Amygdala (tissue), 56 donors: ENCODE results near the gene AP1M2.
"Not testable (repeated sequence)": the region's sequence is repeated elsewhere in the genome, so short reads cannot be mapped to it uniquely, and the experiment has no call there.

ENCODE experiments used
- DNase-seq, 56 donors: peaks; one replicate each; lab custom pipeline; 2025; lab: John Stamatoyannopoulos, UW

The AP1M2 gene

DNA sequence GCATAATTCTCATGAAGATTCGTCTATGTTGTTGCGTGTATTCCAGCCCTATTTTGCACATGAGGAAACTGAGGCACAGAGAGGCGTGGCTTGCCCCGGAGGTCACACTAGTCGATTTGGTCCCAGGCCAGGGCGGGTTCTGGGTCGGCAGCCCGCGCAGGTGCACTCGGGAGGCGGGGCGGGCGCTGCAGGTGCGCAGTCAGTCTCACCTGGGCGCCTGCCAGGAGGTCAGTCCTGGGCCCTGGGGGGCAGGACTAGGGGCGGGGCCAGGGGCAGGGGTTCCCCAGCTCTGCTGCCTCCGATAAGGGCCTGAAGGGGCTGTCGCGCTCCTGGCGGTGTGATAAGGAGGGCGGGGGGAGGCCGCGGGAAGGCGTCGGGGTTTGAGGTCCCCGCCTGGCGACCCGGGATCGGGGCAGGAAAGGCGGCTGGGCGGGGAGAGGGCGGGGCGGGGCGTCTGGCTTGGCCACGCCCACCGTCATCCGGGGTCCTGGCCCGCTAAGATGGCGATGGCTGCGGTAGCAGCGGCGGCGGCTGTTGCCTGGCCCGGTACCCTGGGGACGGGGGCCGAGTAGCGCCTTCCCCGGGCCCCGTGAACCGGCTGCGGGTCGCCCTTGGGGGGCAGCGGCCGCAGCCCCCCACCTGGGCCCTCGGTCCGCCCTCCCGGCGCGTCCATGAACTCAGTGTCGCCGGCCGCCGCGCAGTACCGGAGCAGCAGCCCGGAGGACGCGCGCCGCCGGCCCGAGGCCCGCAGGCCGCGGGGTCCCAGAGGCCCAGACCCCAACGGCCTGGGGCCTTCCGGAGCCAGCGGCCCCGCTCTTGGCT is 43.5 kb downstream of the AP1M2 start, which contains the start of gene ATG4D:
TSS of gene ATG4D (plus strand) at position 485 of the 822 bp plus-strand sequence. CDS start at position 672, 187 bp downstream.
- peak in 51 of 56 donors; percentile 15 to 85 (median 62) for DNase-seq

DNA sequence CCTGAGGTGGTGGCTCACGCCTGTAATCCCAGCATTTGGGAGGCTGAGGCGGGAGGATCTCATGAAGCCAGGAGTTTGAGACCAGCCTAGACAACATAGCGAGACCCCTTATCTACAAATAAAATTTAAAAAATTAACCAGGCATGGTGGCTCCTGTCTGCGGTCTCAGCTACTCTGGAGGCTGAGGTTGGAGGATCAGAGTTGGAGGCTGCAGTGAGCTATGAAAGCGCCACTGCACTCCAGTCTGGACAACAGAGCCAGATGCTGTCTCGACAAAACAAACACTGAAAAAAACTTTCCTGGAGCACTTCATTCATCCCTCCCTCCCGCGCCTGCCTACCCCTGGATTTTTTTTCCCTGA is 44.1 kb downstream of the AP1M2 start:
- DNase-seq: no peak

DNA sequence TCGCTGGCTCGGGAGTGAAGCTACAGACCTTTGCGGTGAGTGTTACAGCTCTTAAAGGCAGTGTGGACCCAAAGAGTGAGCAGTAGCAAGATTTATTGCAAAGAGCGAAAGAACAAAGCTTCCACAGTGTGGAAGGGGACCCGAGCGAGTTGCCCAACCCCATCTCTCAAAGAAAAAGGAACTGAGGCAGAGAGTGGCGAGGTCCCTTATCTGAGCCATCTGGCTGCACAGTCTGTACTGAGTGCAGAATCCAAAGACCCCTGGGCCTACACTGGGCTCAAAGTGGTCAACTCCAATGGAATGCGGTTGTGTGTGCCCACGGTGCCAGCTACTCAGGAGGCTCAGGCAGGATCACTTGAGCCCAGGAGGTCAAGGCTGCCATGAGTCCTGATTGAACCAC is 48.1 kb downstream of the AP1M2 start:
- DNase-seq: not testable (repeated sequence)

DNA sequence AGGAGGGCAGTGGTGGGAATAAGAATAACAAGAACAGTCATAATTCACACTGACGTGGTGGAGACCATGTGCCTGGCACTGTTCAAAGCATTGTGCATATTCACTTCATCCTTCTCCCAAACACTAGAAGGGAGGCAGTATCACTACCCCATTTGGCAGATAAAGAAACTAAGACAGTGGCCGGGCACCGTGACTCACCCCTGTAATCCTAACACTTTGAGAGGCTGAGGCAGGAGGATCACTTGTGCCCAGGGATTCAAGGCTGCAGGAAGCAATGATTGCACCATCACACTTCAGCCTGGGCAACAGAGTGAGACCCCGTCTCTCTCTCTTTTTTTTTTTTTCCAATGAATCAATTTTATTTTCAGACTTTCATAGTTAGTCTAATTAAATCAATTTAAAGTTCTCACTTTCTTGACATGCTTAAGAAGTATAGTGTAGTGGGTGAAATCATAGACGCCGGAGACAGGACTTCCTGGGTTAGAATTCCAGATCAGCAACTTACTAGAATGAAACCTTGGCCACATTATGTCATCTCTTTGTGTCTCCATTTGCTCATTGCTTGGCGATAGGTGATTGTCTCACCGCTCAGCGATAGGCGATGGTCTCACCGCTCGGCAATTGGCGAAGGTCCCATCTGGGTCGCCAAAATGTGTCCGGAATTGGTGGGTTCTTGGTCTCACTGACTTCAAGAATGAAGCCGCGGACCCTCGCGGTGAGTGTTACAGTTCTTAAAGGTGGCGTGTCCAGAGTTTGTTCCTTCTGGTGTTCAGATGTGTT is 48.7 kb downstream of the AP1M2 start:
- DNase-seq: no peak

DNA sequence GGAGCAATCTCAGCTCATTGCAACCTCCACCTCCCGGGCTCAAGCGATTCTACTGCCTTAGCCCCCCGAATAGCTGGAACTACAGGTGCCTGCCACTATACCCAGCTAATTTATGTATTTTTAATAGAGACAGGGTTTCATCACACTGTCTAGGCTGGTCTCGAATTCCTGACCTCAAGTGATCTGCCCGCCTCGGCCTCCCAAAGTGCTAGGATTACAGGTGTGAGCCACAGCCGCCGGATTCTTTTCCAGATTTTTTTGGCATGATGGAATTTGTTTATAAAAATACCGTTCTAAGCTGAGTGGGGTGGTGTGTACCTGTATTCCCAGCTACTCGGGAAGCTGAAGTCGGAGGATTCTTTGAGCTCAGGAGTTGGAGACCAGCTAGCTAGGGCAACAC is 49.4 kb downstream of the AP1M2 start:
- DNase-seq: no peak

DNA sequence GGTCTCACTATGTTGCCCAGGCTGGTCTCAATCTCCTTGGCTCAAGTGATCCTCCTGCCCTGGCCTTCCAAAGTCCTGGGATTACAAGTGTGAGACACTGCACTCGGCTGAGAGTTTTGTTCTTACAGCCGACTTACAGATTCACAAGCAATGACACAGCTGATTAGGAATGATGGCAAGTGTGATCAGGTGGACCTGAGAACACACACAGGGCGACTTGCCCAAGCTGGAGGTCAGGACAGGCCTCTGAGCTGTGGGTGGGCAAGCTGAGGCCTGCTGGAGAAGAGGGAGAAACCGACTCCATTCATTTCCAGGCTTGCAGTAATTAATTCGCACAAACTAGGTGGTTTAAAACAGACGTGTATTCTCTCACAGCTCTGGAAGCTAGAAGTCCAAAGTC is 51.5 kb downstream of the AP1M2 start:
- DNase-seq: no peak

DNA sequence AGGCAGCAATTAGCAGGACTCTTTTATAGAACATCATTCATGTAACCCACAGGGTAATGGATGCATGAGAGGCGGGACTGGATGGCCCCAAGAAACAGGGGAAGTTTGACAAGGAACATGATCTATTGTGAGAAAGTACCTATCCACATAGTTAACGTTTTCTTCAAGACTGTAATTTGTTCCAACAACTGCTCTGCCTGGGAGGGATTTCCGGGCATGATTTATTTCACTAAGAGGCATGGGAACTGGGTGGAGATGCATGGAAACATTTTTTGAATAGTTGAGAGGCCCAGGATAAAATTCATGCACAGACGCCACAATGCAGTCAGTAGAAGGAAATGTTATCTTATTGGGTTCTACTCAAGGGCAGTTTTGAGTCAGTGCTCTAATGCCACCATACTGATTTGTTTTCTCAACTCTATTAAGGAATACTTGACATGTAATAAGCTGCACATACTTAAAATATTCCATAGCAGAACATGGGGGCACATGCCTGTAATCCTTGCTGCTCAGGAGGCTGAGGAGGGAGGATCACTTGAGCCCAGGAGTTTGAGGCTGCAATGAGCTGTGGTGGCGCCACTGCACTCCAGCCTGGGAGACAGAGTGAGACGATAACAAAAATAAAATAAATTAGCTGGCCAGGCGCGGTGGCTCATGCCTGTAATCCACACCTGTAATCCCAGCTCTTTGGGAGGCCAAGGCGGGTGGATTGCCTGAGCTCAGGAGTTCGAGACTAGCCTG is 53.3 kb downstream of the AP1M2 start:
- DNase-seq: no peak

DNA sequence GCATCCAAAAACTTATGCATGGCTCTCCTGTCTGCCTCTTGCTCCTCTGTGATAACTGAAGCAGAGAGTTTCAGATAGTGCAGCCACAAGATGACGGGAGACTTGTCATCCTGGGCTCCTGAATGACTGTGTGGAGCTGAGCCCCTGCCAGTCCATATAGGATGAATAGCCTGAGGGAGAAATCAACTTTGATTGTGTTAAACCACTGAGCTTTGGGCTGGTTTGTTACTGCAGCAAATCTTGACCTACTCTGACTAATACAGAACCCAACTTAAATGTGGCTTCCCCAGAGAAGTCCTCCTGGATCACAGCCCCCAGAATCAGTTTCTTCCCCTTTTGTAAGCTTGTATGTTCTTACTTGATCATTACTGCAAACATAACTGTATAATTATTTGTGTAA is 54.7 kb downstream of the AP1M2 start:
- DNase-seq: no peak

DNA sequence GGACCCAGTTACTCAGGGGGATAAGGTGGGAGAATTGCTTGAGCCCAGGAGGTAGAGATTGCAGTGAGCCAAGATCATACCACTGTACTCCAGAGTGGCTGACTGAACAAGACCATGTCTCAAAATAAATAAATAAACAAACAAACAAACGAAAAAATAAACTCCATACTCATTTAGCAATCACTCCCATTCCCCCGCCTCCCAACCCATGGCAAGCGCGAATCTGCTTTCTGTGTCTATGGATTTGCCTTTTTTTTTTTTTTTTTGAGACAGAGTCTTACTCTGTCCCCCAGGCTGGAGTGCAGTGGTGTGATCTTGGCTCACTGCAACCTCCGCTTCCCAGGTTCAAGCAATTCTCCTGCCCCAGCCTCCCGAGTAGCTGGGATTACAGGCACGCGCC is 60.2 kb downstream of the AP1M2 start:
- DNase-seq: not testable (repeated sequence)

DNA sequence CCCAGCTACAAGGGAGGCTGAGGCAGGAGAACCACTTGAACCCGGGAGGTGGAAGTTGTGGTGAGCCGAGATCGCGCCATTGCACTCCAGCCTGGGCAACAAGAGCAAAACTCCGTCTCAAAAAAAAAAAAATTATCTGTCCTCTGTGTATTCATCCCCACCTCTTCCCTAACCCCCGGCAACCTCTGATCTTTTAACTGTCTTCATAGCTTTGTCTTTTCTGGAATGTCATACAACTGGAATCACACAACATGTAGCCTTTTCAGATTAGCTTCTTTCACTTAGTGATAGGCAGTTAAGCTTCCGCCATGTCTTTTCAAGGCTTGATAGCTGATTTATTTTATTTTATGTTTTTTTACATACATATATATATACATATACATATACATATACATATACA is 61.5 kb downstream of the AP1M2 start:
- no peak for DNase-seq

DNA sequence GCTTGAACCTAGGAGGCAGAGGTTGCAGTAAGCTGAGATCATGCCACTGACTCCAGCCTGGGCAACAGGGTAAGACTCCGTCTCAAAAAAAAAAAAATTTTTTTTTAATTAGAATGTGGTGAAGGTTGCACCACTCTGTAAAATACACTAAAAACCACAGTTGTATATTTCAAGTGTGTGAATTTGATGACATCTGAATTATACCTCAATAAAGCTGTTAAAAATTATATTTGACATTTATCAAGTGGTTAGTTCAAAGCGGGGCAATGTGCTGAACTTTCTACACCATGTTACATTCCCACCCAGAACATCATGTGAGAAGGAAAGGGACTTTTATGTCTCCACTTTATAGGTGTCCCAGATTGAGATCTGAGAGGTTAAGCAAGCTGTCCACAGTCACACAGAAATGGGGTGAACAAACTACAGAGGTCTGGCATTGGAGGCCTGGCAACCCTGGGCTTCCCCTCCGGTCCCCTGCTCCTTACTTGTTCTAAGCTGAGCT is 63.9 kb downstream of the AP1M2 start:
- DNase-seq: no peak
